SK-N-SH (cell line): ENCODE data around the gene CAP2. TPM values are rescaled to one million over a fixed set of nuclear protein-coding genes. Genes with fewer than 3 reads are reported as not detected.

Experiments used
- CTCF ChIA-PET: fragments of 300-600, 350-600 bp; formaldehyde crosslinking; extraction: SDS; loops from one replicate; lab custom pipeline; 2021; lab: Yijun Ruan, JAX
- POLR2A ChIA-PET: fragments of 350-600 bp; sonication (Branson Sonifier 250); formaldehyde crosslinking; extraction: SDS; loops from one replicate; lab custom pipeline; 2020; ENCODE audit warnings: antibody characterized with exemption, inconsistent platforms; lab: Yijun Ruan, JAX
- DNase-seq: peaks from one replicate; pipeline ENCODE4 v3.0.0; 2012
- H2AFZ ChIP-seq: fragments of 200-600 bp; sonication (generic); 2 replicates; pipeline ENCODE4 v1.8.1; 2016; ENCODE audit warnings: antibody characterized with exemption, mild to moderate bottlenecking, low read depth
- H3F3A ChIP-seq: fragments of 200-600 bp; sonication (generic); replicated peaks from 2 replicates; pipeline ENCODE3; 2016; ENCODE audit warnings: antibody characterized with exemption, mild to moderate bottlenecking; ENCODE audit not compliant: insufficient read depth
- H3K27ac ChIP-seq, 2 experiments: fragments of 200-500 bp in 1 of 2; fragments of 200-600 bp in 1 of 2; sonication (Bioruptor generic) in 1 of 2; sonication (generic), shearing (Covaris generic) in 1 of 2; 2 replicates each; pipeline versions ENCODE4 v1.5.1 to v1.6.1; 2014 to 2016; ENCODE audit warnings: low read depth in 2 of 2, inconsistent platforms in 1 of 2, low read length in 1 of 2, mild to moderate bottlenecking in 1 of 2, mixed read lengths in 1 of 2
- H3K27me3 ChIP-seq: fragments of 200-600 bp; sonication (generic), shearing (Covaris generic); 2 replicates; pipeline ENCODE4 v1.6.1; 2016; ENCODE audit warnings: mixed run types; ENCODE audit not compliant: insufficient read depth
- H3K36me3 ChIP-seq, 2 experiments: fragments of 200-500 bp in 1 of 2; fragments of 200-600 bp in 1 of 2; sonication (Bioruptor generic) in 1 of 2; sonication (generic) in 1 of 2; replicated peaks in 1 of 2; 2 replicates each; pipeline versions ENCODE3 to v1.5.1; 2014 to 2016; ENCODE audit warnings: low read length in 1 of 2, mild to moderate bottlenecking in 1 of 2; ENCODE audit not compliant: insufficient read depth in 2 of 2, control insufficient read depth in 1 of 2
- H3K4me1 ChIP-seq, 2 experiments: fragments of 200-500 bp in 1 of 2; fragments of 200-600 bp in 1 of 2; sonication (Bioruptor generic) in 1 of 2; sonication (generic), shearing (Covaris generic) in 1 of 2; 2 replicates each; pipeline versions ENCODE4 v1.5.1 to v1.6.1; 2014 to 2016; ENCODE audit warnings: low read depth in 1 of 2, low read length in 1 of 2, mixed run types in 1 of 2; ENCODE audit not compliant: insufficient read depth in 2 of 2, control insufficient read depth in 1 of 2
- H3K4me2 ChIP-seq: fragments of 200-600 bp; sonication (generic), shearing (Covaris generic); 2 replicates; pipeline ENCODE4 v1.6.1; 2017; ENCODE audit warnings: mixed run types
- H3K4me3 ChIP-seq, 2 experiments: fragments of 200-500 bp in 1 of 2; fragments of 200-600 bp in 1 of 2; sonication (Bioruptor generic) in 1 of 2; sonication (generic), shearing (Covaris generic) in 1 of 2; 2 replicates each; pipeline versions ENCODE4 v1.5.1 to v1.8.1; 2014 to 2016; ENCODE audit warnings: low read depth in 2 of 2, inconsistent platforms in 1 of 2, low read length in 1 of 2, mild to moderate bottlenecking in 1 of 2, mixed read lengths in 1 of 2, moderate library complexity in 1 of 2
- H3K79me2 ChIP-seq: fragments of 200-600 bp; sonication (generic); 2 replicates; pipeline ENCODE4 v1.8.1; 2017; ENCODE audit warnings: mild to moderate bottlenecking; ENCODE audit not compliant: insufficient read depth
- H3K9ac ChIP-seq: fragments of 200-600 bp; sonication (generic); 2 replicates; pipeline ENCODE4 v1.6.1; 2017; ENCODE audit warnings: mixed run types
- H3K9me2 ChIP-seq: fragments of 200-600 bp; sonication (generic); 2 replicates; pipeline ENCODE4 v1.6.1; 2017; ENCODE audit warnings: mixed run types
- H3K9me3 ChIP-seq: fragments of 200-600 bp; sonication (generic); 2 replicates; pipeline ENCODE4 v1.6.1; 2017; ENCODE audit warnings: mixed run types, mild to moderate bottlenecking, moderate library complexity
- H4K20me1 ChIP-seq: fragments of 200-600 bp; sonication (generic); 2 replicates; pipeline ENCODE4 v1.6.1; 2017; ENCODE audit warnings: mild to moderate bottlenecking, mixed run types; ENCODE audit not compliant: insufficient read depth
- CHD2 ChIP-seq: fragments of 150-350 bp; IDR thresholded peaks from 2 replicates; pipeline ENCODE4 v1.6.1; 2018; ENCODE audit warnings: low read length; ENCODE audit not compliant: partially characterized antibody
- CTCF ChIP-seq: fragments of 200-600 bp; sonication (generic); IDR thresholded peaks from 2 replicates; pipeline ENCODE4 v1.6.1; 2017; ENCODE audit warnings: antibody characterized with exemption, mild to moderate bottlenecking, moderate library complexity
- EP300 ChIP-seq, 2 experiments: IDR thresholded peaks; 2 replicates each; pipeline versions ENCODE4 v1.4.0 to v1.6.1; 2012; ENCODE audit warnings: borderline replicate concordance in 1 of 2, low read depth in 1 of 2, low read length in 1 of 2
- EZH2phosphoT487 ChIP-seq: fragments of 200-600 bp; sonication (generic); IDR thresholded peaks from 2 replicates; pipeline ENCODE4 v1.6.1; 2017; ENCODE audit warnings: low read depth, mixed run types, mild to moderate bottlenecking, antibody characterized with exemption, moderate library complexity, borderline replicate concordance
- FOSL2 ChIP-seq: IDR thresholded peaks from 2 replicates; pipeline ENCODE4 v1.4.0; 2012; ENCODE audit warnings: low read depth, mild to moderate bottlenecking, moderate library complexity, borderline replicate concordance
- FOXJ3 ChIP-seq: sonication (generic); formaldehyde crosslinking; IDR thresholded peaks from 2 replicates; pipeline ENCODE4 v1.5.1; 2020; ENCODE audit warnings: mild to moderate bottlenecking, missing genetic modification reagents
- FOXM1 ChIP-seq: IDR thresholded peaks from 2 replicates; pipeline ENCODE4 v1.4.0; 2012; ENCODE audit warnings: low read depth, mild to moderate bottlenecking
- GATA2 ChIP-seq: sonication (generic); formaldehyde crosslinking; IDR thresholded peaks from 2 replicates; pipeline ENCODE4 v1.5.0; 2020; ENCODE audit warnings: mild to moderate bottlenecking, missing genetic modification reagents
- MAX ChIP-seq: IDR thresholded peaks from 2 replicates; pipeline ENCODE4 v1.4.0; 2012; ENCODE audit warnings: low read depth
- MEF2A ChIP-seq: IDR thresholded peaks from 2 replicates; pipeline ENCODE4 v1.4.0; 2012; ENCODE audit warnings: low read depth, borderline replicate concordance
- MXI1 ChIP-seq: IDR thresholded peaks from 2 replicates; pipeline ENCODE4 v1.6.1; 2012; ENCODE audit warnings: mild to moderate bottlenecking, low read depth, low read length, improper control_type of control experiment
- NFIC ChIP-seq: IDR thresholded peaks from 2 replicates; pipeline ENCODE4 v1.4.0; 2012; ENCODE audit warnings: borderline replicate concordance
- NRF1 ChIP-seq: IDR thresholded peaks from 2 replicates; pipeline ENCODE4 v1.6.1; 2012; ENCODE audit warnings: low read depth, mild to moderate bottlenecking, low read length
- PBX3 ChIP-seq: IDR thresholded peaks from 2 replicates; pipeline ENCODE4; 2012
- POLR2AphosphoS5 ChIP-seq: IDR thresholded peaks from 2 replicates; pipeline ENCODE4 v1.6.1; 2012; ENCODE audit warnings: low read depth, low read length
- RAD21 ChIP-seq: IDR thresholded peaks from 2 replicates; pipeline ENCODE4 v1.6.1; 2012; ENCODE audit warnings: mild to moderate bottlenecking, low read length
- RCOR1 ChIP-seq: fragments of 150-350 bp; IDR thresholded peaks from 2 replicates; pipeline ENCODE4 v1.6.1; 2017; ENCODE audit warnings: antibody characterized with exemption, low read length
- RXRA ChIP-seq: IDR thresholded peaks from 2 replicates; pipeline ENCODE4 v1.4.0; 2012; ENCODE audit warnings: low read depth, mild to moderate bottlenecking, borderline replicate concordance
- SIN3A ChIP-seq: IDR thresholded peaks from 2 replicates; pipeline ENCODE4 v1.6.1; 2012; ENCODE audit warnings: low read depth, mild to moderate bottlenecking, low read length, moderate library complexity, borderline replicate concordance
- SMC3 ChIP-seq: IDR thresholded peaks from 2 replicates; pipeline ENCODE4 v1.6.1; 2012; ENCODE audit warnings: low read depth, low read length, improper control_type of control experiment
- TCF12 ChIP-seq: IDR thresholded peaks from 2 replicates; pipeline ENCODE4 v1.4.0; 2012
- TEAD4 ChIP-seq: IDR thresholded peaks from 2 replicates; pipeline ENCODE4 v1.4.0; 2012; ENCODE audit warnings: mild to moderate bottlenecking, borderline replicate concordance; ENCODE audit not compliant: insufficient read depth
- ZBTB33 ChIP-seq: IDR thresholded peaks from 2 replicates; pipeline ENCODE4 v1.4.0; 2012; ENCODE audit warnings: low read depth, borderline replicate concordance
- WGBS: methylation state at CpG from one replicate; pipeline ENCODE4 v1.1.6; 2017; ENCODE audit warnings: low lambda C conversion rate; 5-methylcytosine and 5-hydroxymethylcytosine counted together
- polyA plus RNA-seq, 3 experiments: library from polyadenylated mRNA; depleted of rRNA; stranded (reverse); fragments of >200 nt; gene quantifications; 2 replicates each; pipeline ENCODE4 v1.2.3, GENCODE V29; 2012
- TF ChIP-seq, protein P1 (sequence below): IDR thresholded peaks from 2 replicates; pipeline ENCODE4 v1.4.0; 2012; ENCODE audit warnings: low read depth, borderline replicate concordance

The CAP2 gene
- polyA plus RNA-seq, 1 of the 3 experiments (the other 2 are of a cell fraction) = 8.5 TPM

- no peak for TF ChIP-seq TEAD4
- TF ChIP-seq EZH2phosphoT487 = no peak
- TF ChIP-seq FOSL2 = no peak
- TF ChIP-seq RXRA = no peak
- no peak for TF ChIP-seq SIN3A
- no peak for TF ChIP-seq MAX
- TF ChIP-seq PBX3 = no peak
- TF ChIP-seq SMC3 = no peak
- TF ChIP-seq FOXJ3 (CRISPR knock-in tag) = no peak
- no peak for TF ChIP-seq GATA2 (CRISPR knock-in tag)
- no peak for TF ChIP-seq RAD21
- no peak for TF ChIP-seq TCF12
- TF ChIP-seq, protein P1, sequence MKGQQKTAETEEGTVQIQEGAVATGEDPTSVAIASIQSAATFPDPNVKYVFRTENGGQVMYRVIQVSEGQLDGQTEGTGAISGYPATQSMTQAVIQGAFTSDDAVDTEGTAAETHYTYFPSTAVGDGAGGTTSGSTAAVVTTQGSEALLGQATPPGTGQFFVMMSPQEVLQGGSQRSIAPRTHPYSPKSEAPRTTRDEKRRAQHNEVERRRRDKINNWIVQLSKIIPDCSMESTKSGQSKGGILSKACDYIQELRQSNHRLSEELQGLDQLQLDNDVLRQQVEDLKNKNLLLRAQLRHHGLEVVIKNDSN = no peak
- no peak for TF ChIP-seq RCOR1
- TF ChIP-seq MEF2A = no peak
- Histone ChIP-seq H4K20me1 (no peaks in the 10 kb centered on the region), H3K79me2 (no peaks in the 10 kb centered on the region), H3F3A (peaks cover 7% of the 10 kb centered on the region), H3K4me2 (no peak overlapping the region), H2AFZ (no peak overlapping the region), H3K27ac (no peak overlapping the region), H3K9me3 (no peaks in the 10 kb centered on the region), H3K9me2 (no peaks in the 10 kb centered on the region), H3K27me3 (no peaks in the 10 kb centered on the region), H3K36me3 (no peaks in the 10 kb centered on the region), H3K9ac (no peak overlapping the region), H3K4me1 (no peaks in the 10 kb centered on the region), H3K4me3 (no peak overlapping the region)
- ChIA-PET POLR2A (no interaction called here), CTCF (interaction anchor here (2.3 kb wide), 1 partner anchor 216 kb away, joined by 13 read pairs; no protein-coding TSS in a partner anchor)
- DNase-seq = no peak
- 89% methylated on average over 6 of the region's 6 CpGs for WGBS
These were observed 194.6 kb downstream of the CAP2 start for GRCh38 chr6:17588011-17588410.

DNA sequence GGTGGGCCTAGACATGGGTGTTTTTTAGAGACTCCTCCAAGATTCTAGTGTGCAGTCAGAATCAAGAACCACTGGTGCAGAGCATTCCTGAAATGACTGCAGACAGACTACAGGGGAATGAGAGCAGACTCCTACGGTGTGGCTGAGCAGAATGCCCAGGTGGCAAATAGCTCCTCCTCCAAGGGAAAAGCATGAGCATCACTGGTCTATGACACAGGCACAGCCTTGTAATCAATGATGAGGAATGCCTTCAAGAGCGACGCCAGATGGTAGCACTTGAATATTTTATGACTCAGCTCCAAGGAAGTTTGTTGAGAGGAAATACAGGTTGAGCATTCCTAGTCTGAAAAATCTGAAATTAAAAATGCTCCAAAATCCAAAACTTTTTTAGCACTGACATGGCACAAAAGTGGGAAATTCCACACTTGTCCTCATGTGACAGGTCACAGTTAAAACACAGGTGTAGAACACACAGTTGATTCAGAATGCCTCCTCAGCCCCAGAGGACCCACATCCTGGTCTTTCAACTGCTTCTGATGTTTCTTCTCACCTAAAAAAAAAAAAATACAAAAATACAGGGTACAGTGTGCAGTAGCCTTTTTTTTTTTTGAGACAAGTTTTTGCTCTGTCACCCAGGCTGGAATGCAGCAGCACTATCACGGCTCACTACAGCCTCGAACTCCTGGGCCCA lies 196.2 kb downstream of the CAP2 start:
- ChIA-PET POLR2A (no interaction called here), CTCF (interaction anchor here (2.3 kb wide), 1 partner anchor 215 kb away, joined by 13 read pairs; no protein-coding TSS in a partner anchor)
- no peaks in the 10 kb centered on the region for H3K27me3 ChIP-seq
- no peaks in the 10 kb centered on the region for H3K36me3 ChIP-seq
- no peak overlapping the region for H3K27ac ChIP-seq
- H3K79me2 ChIP-seq = no peaks in the 10 kb centered on the region
- H3K4me1 ChIP-seq = no peaks in the 10 kb centered on the region
- H3K4me3 ChIP-seq = no peak overlapping the region
- H3K9ac ChIP-seq = no peak overlapping the region
- H2AFZ ChIP-seq = no peak overlapping the region
- H3K9me2 ChIP-seq = no peaks in the 10 kb centered on the region
- H3F3A ChIP-seq = peaks cover under 1% of the 10 kb centered on the region
- no peaks in the 10 kb centered on the region for H4K20me1 ChIP-seq
- H3K9me3 ChIP-seq = no peaks in the 10 kb centered on the region
- no peak overlapping the region for H3K4me2 ChIP-seq
- WGBS = 36% methylated on average over 5 of the region's 5 CpGs
- DNase-seq = no peak
- TF ChIP-seq MEF2A (no peak), NRF1 (no peak), EP300 (IDR thresholded peaks at IDR 0.05; ENCODE audit: borderline replicate concordance in 1 of 2, low read depth in 1 of 2, low read length in 1 of 2) (peak in 1 of 2 experiments; percentile 14; a peak in 1 of 4 replicates), CTCF (no peak), CHD2 (no peak), FOXM1 (no peak), TCF12 (peak; percentile 77), TEAD4 (no peak), POLR2AphosphoS5 (no peak), ZBTB33 (no peak), MXI1 (no peak), NFIC (no peak)
